Testis (tissue), 2 donors: ENCODE results near the gene AIPL1.

Experiments
- POLR2A ChIP-seq: fragments of 450-650 bp; IDR thresholded peaks from one replicate; pipeline ENCODE4 v1.6.1; 2017; ENCODE audit warnings: antibody characterized with exemption, mild to moderate bottlenecking, moderate library complexity
- TF ChIP-seq, protein P1 (sequence below), 3 experiments: fragments of 450-650 bp in 2 of 3; fragments of 200-600 bp in 1 of 3; sonication (generic) in 1 of 3; IDR thresholded peaks; one replicate each; pipeline ENCODE4 v1.5.1; 2016 to 2019; ENCODE audit warnings: antibody characterized with exemption in 3 of 3, mild to moderate bottlenecking in 2 of 3, moderate library complexity in 1 of 3

DNA sequence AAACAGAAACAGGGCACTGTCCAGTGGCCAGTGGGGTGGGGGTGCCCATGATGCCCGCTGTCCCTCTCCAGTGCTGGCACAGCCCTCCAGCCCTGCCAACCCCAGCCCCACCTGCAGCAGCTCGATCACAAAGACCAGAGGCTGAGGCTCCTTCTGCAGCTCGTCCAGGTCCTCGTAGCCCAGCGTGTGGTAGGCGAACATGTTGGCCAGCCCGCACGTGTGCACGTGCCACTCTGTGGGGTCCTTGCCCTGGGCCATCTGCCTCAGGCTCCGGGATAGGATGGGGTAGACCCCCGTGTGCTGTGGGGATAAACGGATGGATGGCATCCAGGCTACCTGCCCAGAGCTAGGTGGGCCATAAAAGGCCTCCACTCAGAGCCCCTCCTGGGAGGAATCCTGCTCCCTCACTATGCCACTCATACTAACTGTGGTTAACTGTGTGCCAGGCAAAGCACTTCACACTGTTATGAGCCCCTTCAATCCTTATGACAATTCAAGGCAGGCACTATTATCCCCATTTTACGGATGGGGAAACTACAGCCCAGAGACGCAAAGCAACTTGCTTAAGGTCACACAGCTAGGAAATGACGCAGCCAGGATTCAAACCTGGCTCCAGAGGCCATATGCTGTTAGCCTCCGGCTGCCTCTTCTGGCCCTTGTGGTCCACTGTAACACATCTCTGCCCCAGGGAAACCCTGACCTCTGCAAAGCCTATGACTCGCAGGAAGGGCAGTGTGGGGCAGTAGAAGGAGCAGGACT, 6.5 kb downstream of the AIPL1 start:
- TF ChIP-seq POLR2A = no peak
- TF ChIP-seq, protein P1, sequence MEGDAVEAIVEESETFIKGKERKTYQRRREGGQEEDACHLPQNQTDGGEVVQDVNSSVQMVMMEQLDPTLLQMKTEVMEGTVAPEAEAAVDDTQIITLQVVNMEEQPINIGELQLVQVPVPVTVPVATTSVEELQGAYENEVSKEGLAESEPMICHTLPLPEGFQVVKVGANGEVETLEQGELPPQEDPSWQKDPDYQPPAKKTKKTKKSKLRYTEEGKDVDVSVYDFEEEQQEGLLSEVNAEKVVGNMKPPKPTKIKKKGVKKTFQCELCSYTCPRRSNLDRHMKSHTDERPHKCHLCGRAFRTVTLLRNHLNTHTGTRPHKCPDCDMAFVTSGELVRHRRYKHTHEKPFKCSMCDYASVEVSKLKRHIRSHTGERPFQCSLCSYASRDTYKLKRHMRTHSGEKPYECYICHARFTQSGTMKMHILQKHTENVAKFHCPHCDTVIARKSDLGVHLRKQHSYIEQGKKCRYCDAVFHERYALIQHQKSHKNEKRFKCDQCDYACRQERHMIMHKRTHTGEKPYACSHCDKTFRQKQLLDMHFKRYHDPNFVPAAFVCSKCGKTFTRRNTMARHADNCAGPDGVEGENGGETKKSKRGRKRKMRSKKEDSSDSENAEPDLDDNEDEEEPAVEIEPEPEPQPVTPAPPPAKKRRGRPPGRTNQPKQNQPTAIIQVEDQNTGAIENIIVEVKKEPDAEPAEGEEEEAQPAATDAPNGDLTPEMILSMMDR (IDR thresholded peaks at IDR 0.05) = no peak
